Brain microvascular endothelial cell (primary cell): ENCODE results near the gene SLC38A1.

ENCODE experiments used
- DNase-seq: peaks from one replicate; pipeline ENCODE4 v3.0.0-alpha.2; 2020
- H3K27ac ChIP-seq: fragments of 250-450 bp; sonication (Bioruptor Pico); 2 replicates; pipeline ENCODE4 v1.5.1; 2020; ENCODE audit warnings: mild to moderate bottlenecking, moderate library complexity
- H3K27me3 ChIP-seq: fragments of 250-450 bp; sonication (Bioruptor Pico); replicated peaks from 2 replicates; pipeline ENCODE4 v1.5.1; 2020; ENCODE audit warnings: mild to moderate bottlenecking
- H3K36me3 ChIP-seq: fragments of 250-450 bp; sonication (Bioruptor Pico); replicated peaks from 2 replicates; pipeline ENCODE4 v1.5.1; 2020; ENCODE audit warnings: mild to moderate bottlenecking
- H3K4me3 ChIP-seq: 2 replicates; pipeline ENCODE4 v1.5.1; 2011; ENCODE audit warnings: low read depth, mild to moderate bottlenecking, control low read depth, low read length, moderate library complexity
- in situ Hi-C: cut with HindIII; loops from 2 replicates; pipeline ENCODE4 v1.10.0; 2017; ENCODE audit warnings: low sequenced_read_pairs, low pct_ligation_motif_present
- TF ChIP-seq, protein P1 (sequence below): IDR thresholded peaks from 2 replicates; pipeline ENCODE4 v1.5.1; 2011; ENCODE audit warnings: low read depth, mild to moderate bottlenecking, moderate library complexity, low read length, control low read depth, inconsistent platforms; ENCODE audit errors: missing control alignments

SLC38A1 gene

DNA sequence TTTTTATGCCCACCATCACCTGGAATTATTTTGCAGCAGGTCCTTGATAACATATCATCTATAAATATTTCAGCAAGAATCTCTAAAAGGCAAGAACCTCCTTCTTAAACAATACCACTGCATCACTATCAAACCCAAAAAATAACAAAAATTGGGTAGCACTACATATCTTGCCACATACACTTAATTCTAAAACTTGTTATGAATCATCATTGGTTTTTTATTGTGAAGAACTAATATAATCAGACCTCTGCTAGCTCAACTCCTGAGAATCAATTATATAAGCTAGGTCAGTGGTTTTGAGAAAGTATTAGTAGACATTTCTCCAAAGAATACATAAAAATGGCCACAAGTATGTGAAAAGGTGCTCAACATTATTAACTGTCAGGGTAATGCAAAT, 23.8 kb downstream of the SLC38A1 start:
- in situ Hi-C loops, result no loop called here
- TF ChIP-seq, protein P1, sequence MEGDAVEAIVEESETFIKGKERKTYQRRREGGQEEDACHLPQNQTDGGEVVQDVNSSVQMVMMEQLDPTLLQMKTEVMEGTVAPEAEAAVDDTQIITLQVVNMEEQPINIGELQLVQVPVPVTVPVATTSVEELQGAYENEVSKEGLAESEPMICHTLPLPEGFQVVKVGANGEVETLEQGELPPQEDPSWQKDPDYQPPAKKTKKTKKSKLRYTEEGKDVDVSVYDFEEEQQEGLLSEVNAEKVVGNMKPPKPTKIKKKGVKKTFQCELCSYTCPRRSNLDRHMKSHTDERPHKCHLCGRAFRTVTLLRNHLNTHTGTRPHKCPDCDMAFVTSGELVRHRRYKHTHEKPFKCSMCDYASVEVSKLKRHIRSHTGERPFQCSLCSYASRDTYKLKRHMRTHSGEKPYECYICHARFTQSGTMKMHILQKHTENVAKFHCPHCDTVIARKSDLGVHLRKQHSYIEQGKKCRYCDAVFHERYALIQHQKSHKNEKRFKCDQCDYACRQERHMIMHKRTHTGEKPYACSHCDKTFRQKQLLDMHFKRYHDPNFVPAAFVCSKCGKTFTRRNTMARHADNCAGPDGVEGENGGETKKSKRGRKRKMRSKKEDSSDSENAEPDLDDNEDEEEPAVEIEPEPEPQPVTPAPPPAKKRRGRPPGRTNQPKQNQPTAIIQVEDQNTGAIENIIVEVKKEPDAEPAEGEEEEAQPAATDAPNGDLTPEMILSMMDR, result no peak

DNA sequence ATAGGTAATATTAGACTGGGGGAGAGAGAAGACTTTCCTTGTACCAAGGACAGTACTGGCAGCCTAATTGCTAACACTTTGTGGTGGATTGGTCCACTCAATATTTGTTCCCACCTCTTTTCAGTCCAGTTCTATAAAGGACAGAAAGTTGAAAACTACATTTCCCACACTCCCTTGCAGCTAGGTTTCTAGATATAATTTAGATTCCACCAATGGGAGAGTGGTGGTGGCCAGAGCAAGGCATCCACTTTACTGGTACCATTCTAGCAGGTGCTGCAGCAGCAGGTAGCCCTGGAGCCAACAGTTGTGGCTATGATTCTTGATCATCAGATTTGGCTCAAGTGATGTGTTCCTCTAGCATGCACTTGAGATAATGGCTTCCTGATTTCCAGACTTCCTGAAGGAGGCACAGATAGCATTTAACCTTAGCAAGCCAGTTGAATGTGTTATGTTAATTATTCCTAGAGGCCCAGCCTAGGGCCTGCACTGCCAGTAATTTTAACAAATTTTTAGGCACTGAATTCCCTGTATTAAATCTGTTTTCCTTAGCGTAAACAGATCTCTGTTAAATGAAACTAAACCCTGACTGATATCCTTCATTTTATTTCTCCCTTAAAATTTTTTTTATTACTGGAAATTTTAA, 24.4 kb downstream of the SLC38A1 start:
- no peak for DNase-seq
- H3K27ac ChIP-seq, result no peak overlapping the region
- TF ChIP-seq, protein P1, result no peak
- H3K4me3 ChIP-seq, result no peak overlapping the region
- no peaks in the 10 kb centered on the region for H3K36me3 ChIP-seq
- H3K27me3 ChIP-seq, result no peaks in the 10 kb centered on the region
- in situ Hi-C loops, result no loop called here

More for the DNA sequence above, 23.8 kb downstream of the SLC38A1 start:
- Histone ChIP-seq H3K36me3 (no peaks in the 10 kb centered on the region), H3K4me3 (no peak overlapping the region), H3K27me3 (no peaks in the 10 kb centered on the region), H3K27ac (no peak overlapping the region)
- no peak for DNase-seq

DNA sequence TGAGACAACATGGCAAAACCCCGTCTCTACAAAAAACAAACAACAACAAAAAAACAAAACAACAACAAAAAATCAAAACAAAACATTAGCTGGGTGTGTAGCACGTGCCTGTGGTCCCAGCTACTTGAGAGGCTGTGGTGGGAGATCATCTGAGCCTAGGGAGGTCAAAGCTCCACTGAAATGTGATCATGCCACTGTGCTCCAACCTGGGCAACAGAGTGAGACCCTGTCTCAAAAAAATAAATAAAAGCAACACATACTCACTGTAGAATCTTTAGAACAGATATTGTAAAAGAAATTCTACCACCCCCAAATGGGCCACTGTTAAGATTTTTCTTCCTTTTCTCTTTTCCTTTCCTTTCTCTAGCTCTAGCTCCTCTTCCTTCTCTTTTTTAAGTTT, 26.3 kb downstream of the SLC38A1 start:
- H3K27ac ChIP-seq, result no peak overlapping the region
- in situ Hi-C loops, result no loop called here
- H3K36me3 ChIP-seq, result no peaks in the 10 kb centered on the region
- TF ChIP-seq, protein P1, result no peak
- H3K27me3 ChIP-seq, result no peaks in the 10 kb centered on the region
- DNase-seq, result no peak
- no peak overlapping the region for H3K4me3 ChIP-seq

DNA sequence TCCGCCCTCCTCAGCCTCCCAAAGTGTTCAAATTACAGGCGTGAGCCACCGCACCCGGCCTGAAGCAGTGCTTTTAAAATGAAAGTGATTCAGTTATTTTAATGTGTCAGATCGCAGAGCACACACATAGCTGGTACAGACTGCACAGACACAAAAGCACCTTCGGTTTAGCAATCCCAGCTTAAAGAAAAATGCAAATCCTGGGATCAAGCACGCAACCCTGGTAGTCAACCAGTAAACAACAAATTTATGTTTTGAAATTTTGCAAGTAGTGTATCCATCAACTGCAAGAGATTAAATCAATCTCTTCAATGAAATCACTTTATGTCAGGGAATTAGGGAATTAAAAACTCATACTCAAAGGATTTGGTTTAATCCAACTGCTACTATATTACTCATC, 28.4 kb downstream of the SLC38A1 start:
- no peak for DNase-seq
- no peaks in the 10 kb centered on the region for H3K36me3 ChIP-seq
- no peak overlapping the region for H3K4me3 ChIP-seq
- in situ Hi-C loops, result no loop called here
- TF ChIP-seq, protein P1, result no peak
- no peaks in the 10 kb centered on the region for H3K27me3 ChIP-seq
- no peak overlapping the region for H3K27ac ChIP-seq

DNA sequence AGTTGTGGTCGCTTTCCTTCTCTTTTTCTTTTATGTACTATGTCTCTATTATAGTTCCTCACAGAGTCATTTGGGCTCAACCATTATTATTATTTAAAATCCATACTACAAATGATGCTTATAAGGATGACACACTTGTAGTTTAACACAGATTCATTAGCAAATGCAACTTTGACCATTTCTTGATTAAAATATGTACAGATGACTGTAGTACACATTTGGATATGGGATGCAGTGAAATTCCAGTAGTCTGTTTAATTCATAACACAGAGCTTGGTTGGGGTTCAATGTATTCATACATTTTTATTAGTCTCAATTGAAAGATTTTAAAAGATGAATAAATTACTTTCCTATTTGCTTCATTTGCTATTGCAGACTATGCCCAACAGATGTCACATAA, 30.0 kb downstream of the SLC38A1 start:
- H3K27me3 ChIP-seq, result no peaks in the 10 kb centered on the region
- no peak for DNase-seq
- no peaks in the 10 kb centered on the region for H3K36me3 ChIP-seq
- H3K4me3 ChIP-seq, result no peak overlapping the region
- H3K27ac ChIP-seq, result no peak overlapping the region
- in situ Hi-C loops, result no loop called here
- TF ChIP-seq, protein P1, result no peak
